Mammary epithelial cell (primary cell): Measurements from ENCODE around the gene FBXO47.

Source experiments
- EZH2 ChIP-seq: IDR thresholded peaks from 2 replicates; pipeline ENCODE4 v1.6.1; 2012; ENCODE audit warnings: low read length, inconsistent platforms, borderline replicate concordance
- TF ChIP-seq, protein P1 (sequence below), 2 donors: IDR thresholded peaks in 1 of 2; conservative IDR thresholded peaks in 1 of 2; 2 replicates each; pipeline ENCODE4 v1.5.1; 2011 to 2012; ENCODE audit warnings: inconsistent platforms in 2 of 2, low read length in 2 of 2, mild to moderate bottlenecking in 2 of 2, control low read depth in 1 of 2, low read depth in 1 of 2; ENCODE audit not compliant: insufficient read depth in 1 of 2; ENCODE audit errors: extremely low read depth in 1 of 2

DNA sequence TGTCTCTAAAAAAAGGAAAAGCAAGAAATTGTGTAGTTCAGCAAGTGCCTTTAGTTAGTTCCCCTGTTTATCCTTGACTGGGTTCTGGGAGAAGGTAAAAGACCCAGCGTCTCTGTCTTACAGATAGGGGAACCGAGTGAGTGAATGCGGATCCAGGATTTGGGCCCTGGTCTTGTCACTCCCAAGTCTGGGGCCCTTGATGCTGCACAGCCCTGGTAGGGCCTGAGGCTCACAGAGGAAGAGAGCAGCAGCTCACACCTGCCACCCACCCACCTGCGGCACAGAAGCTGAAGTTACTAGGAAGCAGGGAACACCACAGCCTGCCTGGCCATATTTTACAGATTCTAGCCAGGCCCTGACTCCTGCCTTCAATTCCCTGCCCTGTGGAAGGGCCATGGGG, 75.1 kb downstream of the FBXO47 start:
- TF ChIP-seq, protein P1, sequence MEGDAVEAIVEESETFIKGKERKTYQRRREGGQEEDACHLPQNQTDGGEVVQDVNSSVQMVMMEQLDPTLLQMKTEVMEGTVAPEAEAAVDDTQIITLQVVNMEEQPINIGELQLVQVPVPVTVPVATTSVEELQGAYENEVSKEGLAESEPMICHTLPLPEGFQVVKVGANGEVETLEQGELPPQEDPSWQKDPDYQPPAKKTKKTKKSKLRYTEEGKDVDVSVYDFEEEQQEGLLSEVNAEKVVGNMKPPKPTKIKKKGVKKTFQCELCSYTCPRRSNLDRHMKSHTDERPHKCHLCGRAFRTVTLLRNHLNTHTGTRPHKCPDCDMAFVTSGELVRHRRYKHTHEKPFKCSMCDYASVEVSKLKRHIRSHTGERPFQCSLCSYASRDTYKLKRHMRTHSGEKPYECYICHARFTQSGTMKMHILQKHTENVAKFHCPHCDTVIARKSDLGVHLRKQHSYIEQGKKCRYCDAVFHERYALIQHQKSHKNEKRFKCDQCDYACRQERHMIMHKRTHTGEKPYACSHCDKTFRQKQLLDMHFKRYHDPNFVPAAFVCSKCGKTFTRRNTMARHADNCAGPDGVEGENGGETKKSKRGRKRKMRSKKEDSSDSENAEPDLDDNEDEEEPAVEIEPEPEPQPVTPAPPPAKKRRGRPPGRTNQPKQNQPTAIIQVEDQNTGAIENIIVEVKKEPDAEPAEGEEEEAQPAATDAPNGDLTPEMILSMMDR (conservative IDR thresholded peaks at IDR 0.05 in 1 of 2, IDR thresholded peaks at IDR 0.05 in 1 of 2; ENCODE audit: extremely low read depth in 1 of 2, insufficient read depth in 1 of 2, low read depth in 1 of 2, low read length in 2 of 2) = no peak
- no peak for TF ChIP-seq EZH2
